Fibroblast of lung (primary cell): ENCODE data around the gene OR10H5. TPM values are rescaled to one million over a fixed set of nuclear protein-coding genes. Genes with fewer than 3 reads are reported as not detected.

Experiments used
- DNase-seq, 2 donors: peaks; one replicate each; pipeline versions ENCODE4 v3.0.0 to v3.0.0-alpha.2; 2010; ENCODE audit warnings: low read depth in 2 of 2
- H2AFZ ChIP-seq: 2 replicates; pipeline ENCODE4 v1.5.1; 2012; ENCODE audit warnings: low read length, control low read depth, inconsistent platforms
- H3K27ac ChIP-seq: 2 replicates; pipeline ENCODE4 v1.5.1; 2011; ENCODE audit warnings: low read length, control low read depth; ENCODE audit not compliant: insufficient read depth
- H3K27me3 ChIP-seq: 2 replicates; pipeline ENCODE4 v1.5.1; 2011; ENCODE audit warnings: mild to moderate bottlenecking, low read length; ENCODE audit not compliant: control insufficient read depth, insufficient read depth
- H3K36me3 ChIP-seq: 2 replicates; pipeline ENCODE4 v1.5.1; 2011; ENCODE audit warnings: low read length; ENCODE audit not compliant: control insufficient read depth, insufficient read depth
- H3K4me1 ChIP-seq: 2 replicates; pipeline ENCODE4 v1.5.1; 2011; ENCODE audit warnings: low read length; ENCODE audit not compliant: control insufficient read depth, insufficient read depth; ENCODE audit errors: extremely low read depth
- H3K4me2 ChIP-seq: 2 replicates; pipeline ENCODE4 v1.5.1; 2011; ENCODE audit warnings: low read length, control low read depth; ENCODE audit not compliant: insufficient read depth; ENCODE audit errors: extremely low read depth
- H3K4me3 ChIP-seq, 4 experiments: fragments of 200-600 bp in 1 of 4; sonication (generic) in 1 of 4; replicated peaks in 1 of 4; 2 replicates each; pipeline ENCODE4 v1.5.1; 2011 to 2016; ENCODE audit warnings: low read length in 4 of 4, low read depth in 3 of 4, mild to moderate bottlenecking in 3 of 4, control low read depth in 2 of 4, inconsistent platforms in 1 of 4, mixed read lengths in 1 of 4; ENCODE audit not compliant: insufficient read depth in 1 of 4; ENCODE audit errors: control extremely low read depth in 1 of 4
- H3K79me2 ChIP-seq: 2 replicates; pipeline ENCODE4 v1.5.1; 2012; ENCODE audit warnings: mild to moderate bottlenecking, low read length, inconsistent platforms; ENCODE audit not compliant: control insufficient read depth, insufficient read depth
- H3K9ac ChIP-seq: 2 replicates; pipeline ENCODE4 v1.5.1; 2011; ENCODE audit warnings: mild to moderate bottlenecking, low read length, control low read depth; ENCODE audit not compliant: insufficient read depth
- H3K9me3 ChIP-seq: 2 replicates; pipeline ENCODE4 v1.5.1; 2012; ENCODE audit warnings: low read depth, low read length; ENCODE audit not compliant: control insufficient read depth, insufficient read depth
- H4K20me1 ChIP-seq: 2 replicates; pipeline ENCODE4 v1.5.1; 2011; ENCODE audit warnings: low read length; ENCODE audit not compliant: control insufficient read depth, insufficient read depth; ENCODE audit errors: extremely low read depth
- EZH2 ChIP-seq: IDR thresholded peaks from 2 replicates; pipeline ENCODE4 v1.5.1; 2012; ENCODE audit warnings: low read length, control low read depth, mild to moderate bottlenecking; ENCODE audit errors: missing control alignments
- polyA plus RNA-seq, 2 donors: library from polyadenylated mRNA; depleted of rRNA in 1 of 2; stranded (reverse) in 1 of 2; unstranded in 1 of 2; fragments of >200 nt; gene quantifications; 2 replicates each; pipeline ENCODE4 v1.2.1, GENCODE V29; 2011 to 2012; ENCODE audit warnings: missing spikeins in 1 of 2
- total RNA-seq: library from RNA; depleted of rRNA; stranded (reverse); fragments of >200 nt; gene quantifications from 2 replicates; pipeline ENCODE4 v1.2.1, GENCODE V29; 2014
- TF ChIP-seq, protein P1 (sequence below), 2 donors: IDR thresholded peaks in 1 of 2; conservative IDR thresholded peaks in 1 of 2; 1 replicate in 1 of 2; 2 replicates in 1 of 2; pipeline ENCODE4 v1.5.1; 2011 to 2012; ENCODE audit warnings: low read length in 2 of 2, control low read depth in 1 of 2, inconsistent platforms in 1 of 2, low read depth in 1 of 2, mild to moderate bottlenecking in 1 of 2

The OR10H5 gene
- total and polyA plus RNA-seq, 2 donors (not counting 1 experiment from before 2014, with no cell fraction given), result not detected

DNA sequence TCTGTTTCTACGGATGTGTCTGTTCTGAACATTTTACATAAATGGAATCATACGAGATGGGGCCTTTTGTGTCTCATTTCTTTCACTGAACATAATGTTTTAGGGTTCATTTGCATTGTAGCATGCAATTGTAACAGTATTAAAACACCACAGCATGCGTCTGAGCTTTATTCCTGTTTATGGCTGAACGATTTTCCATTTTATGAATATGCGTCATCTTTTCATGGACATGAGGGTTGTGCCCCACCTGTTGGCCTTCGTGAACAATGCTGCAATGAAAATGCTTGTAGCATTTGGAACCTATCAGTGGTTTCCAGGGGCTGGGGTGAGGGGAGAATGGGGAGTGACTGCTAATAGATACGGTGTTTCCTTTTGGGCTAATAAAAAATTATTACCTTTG lies 22.9 kb downstream of the OR10H5 start:
- Histone ChIP-seq H2AFZ (no peak overlapping the region), H4K20me1 (no peaks in the 10 kb centered on the region), H3K4me3 (no peak overlapping the region), H3K36me3 (no peaks in the 10 kb centered on the region), H3K27ac (no peak overlapping the region), H3K4me2 (no peak overlapping the region), H3K4me1 (no peaks in the 10 kb centered on the region), H3K27me3 (no peaks in the 10 kb centered on the region), H3K9ac (no peak overlapping the region), H3K9me3 (no peaks in the 10 kb centered on the region), H3K79me2 (no peaks in the 10 kb centered on the region)
- no peak for TF ChIP-seq EZH2
- TF ChIP-seq, protein P1, sequence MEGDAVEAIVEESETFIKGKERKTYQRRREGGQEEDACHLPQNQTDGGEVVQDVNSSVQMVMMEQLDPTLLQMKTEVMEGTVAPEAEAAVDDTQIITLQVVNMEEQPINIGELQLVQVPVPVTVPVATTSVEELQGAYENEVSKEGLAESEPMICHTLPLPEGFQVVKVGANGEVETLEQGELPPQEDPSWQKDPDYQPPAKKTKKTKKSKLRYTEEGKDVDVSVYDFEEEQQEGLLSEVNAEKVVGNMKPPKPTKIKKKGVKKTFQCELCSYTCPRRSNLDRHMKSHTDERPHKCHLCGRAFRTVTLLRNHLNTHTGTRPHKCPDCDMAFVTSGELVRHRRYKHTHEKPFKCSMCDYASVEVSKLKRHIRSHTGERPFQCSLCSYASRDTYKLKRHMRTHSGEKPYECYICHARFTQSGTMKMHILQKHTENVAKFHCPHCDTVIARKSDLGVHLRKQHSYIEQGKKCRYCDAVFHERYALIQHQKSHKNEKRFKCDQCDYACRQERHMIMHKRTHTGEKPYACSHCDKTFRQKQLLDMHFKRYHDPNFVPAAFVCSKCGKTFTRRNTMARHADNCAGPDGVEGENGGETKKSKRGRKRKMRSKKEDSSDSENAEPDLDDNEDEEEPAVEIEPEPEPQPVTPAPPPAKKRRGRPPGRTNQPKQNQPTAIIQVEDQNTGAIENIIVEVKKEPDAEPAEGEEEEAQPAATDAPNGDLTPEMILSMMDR (conservative IDR thresholded peaks at IDR 0.05 in 1 of 2, IDR thresholded peaks at IDR 0.05 in 1 of 2; ENCODE audit: low read depth in 1 of 2, low read length in 2 of 2), result no peak
- DNase-seq, result no peak

DNA sequence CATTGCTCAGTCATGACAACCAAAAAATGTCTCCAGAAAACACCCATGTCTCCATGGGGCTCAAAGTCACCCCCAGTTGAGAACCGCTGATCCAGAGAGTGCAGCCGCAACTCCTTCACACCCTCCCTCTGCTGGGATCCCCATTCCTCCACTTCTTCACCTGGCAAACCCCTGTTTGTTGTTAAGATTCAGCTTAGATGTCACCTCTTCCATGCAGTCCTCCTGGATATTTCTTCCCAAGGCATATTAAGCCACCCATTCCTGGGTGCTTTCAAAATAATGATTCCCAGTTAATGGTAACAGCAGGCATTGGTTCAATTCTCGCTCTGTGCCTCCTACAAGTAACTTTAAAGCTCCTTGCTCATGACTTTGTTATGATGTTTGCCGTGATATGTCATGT lies 24.0 kb downstream of the OR10H5 start:
- Histone ChIP-seq H3K79me2 (no peaks in the 10 kb centered on the region), H3K4me2 (no peak overlapping the region), H3K27ac (no peak overlapping the region), H3K4me3 (no peak overlapping the region), H3K4me1 (no peaks in the 10 kb centered on the region), H3K9ac (no peak overlapping the region), H4K20me1 (no peaks in the 10 kb centered on the region), H2AFZ (no peak overlapping the region), H3K9me3 (no peaks in the 10 kb centered on the region), H3K36me3 (no peaks in the 10 kb centered on the region), H3K27me3 (no peaks in the 10 kb centered on the region)
- DNase-seq, result no peak
- TF ChIP-seq, protein P1 (conservative IDR thresholded peaks at IDR 0.05 in 1 of 2, IDR thresholded peaks at IDR 0.05 in 1 of 2; ENCODE audit: low read depth in 1 of 2, low read length in 2 of 2), result no peak
- TF ChIP-seq EZH2, result no peak

DNA sequence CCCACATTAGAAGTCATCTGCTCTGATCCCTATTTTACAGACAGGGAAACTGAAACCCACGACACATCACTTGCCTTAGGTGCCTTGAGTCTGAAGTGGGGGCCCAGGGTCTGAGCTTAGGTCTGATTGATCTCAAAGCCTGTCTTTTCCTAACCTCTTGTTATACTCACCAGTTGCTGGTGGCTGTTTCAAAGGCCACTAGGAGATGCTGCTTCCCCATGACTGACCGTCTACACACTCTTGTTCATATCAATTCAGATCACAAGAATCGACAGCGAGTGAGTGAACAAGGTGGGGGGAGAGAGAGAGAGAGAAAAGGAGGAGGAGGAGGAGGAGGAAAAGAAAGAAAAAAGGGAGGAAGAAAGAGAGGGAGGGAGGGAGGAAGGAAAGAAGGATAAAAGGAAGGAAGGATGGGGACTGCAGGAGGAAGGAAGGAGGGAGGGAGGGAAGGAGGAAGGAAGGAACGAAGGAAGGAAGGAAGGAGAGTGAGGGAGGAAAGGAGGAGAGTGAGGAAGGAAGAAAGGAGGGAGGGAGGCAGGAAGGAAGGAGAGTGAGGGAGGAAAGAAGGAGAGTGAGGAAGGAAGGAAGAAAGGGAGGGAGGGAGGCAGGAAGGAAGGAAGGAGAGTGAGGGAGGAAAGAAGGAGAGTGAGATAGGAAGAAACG lies 24.7 kb downstream of the OR10H5 start:
- H3K9ac ChIP-seq, result no peak overlapping the region
- no peaks in the 10 kb centered on the region for H4K20me1 ChIP-seq
- no peak overlapping the region for H2AFZ ChIP-seq
- no peaks in the 10 kb centered on the region for H3K36me3 ChIP-seq
- no peak overlapping the region for H3K4me2 ChIP-seq
- H3K4me1 ChIP-seq, result no peaks in the 10 kb centered on the region
- H3K9me3 ChIP-seq, result no peaks in the 10 kb centered on the region
- H3K4me3 ChIP-seq, result no peak overlapping the region
- TF ChIP-seq, protein P1 (conservative IDR thresholded peaks at IDR 0.05 in 1 of 2, IDR thresholded peaks at IDR 0.05 in 1 of 2; ENCODE audit: low read depth in 1 of 2, low read length in 2 of 2), result no peak
- TF ChIP-seq EZH2, result no peak
- no peaks in the 10 kb centered on the region for H3K79me2 ChIP-seq
- no peaks in the 10 kb centered on the region for H3K27me3 ChIP-seq
- DNase-seq, result no peak
- no peak overlapping the region for H3K27ac ChIP-seq
